Measurements from ENCODE around the gene ZNF536.

DNA sequence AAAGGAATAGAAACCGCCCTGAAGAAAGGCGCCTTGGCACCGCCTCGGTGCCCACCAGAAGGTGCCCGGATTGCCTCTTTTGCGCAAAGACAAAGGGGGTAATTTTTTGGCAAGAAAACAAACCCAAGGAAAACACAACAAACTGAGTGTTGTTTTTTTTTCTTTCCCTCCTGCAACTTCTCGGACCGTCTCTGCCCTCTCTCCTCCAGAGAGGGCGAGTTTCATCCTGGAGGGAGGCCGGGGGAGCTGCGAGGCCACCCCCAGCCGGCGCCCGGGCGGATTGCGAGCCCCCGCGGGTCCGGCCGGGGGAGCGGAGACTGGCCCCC lies 2.3 kb downstream of the ZNF536 start:
- no peak for TF ChIP-seq CTCF (IDR thresholded peaks at IDR 0.05)
- TF ChIP-seq TAF1 (IDR thresholded peaks at IDR 0.05; ENCODE audit: borderline replicate concordance, low read depth, low read length) = no peak
- no peak for TF ChIP-seq YY1 (IDR thresholded peaks at IDR 0.05; ENCODE audit: low read depth)
- TF ChIP-seq NRF1 (IDR thresholded peaks at IDR 0.05; ENCODE audit: low read depth, low read length) = no peak
- TF ChIP-seq REST (IDR thresholded peaks at IDR 0.05; ENCODE audit: low read depth, low read length) = no peak
